Activated CD4-positive, alpha-beta T cell treated with anti-CD3 and anti-CD28 coated beads for 4 hours (primary cell): ENCODE measurements around the gene MRM2.

ENCODE experiments used
- DNase-seq, 2 donors: peaks; one replicate each; pipeline ENCODE4 v3.0.0-alpha.2; 2020

Gene MRM2

GRCh38 chr7:2245883-2246675, 4.1 kb upstream of the MRM2 start:
- DNase-seq, result no peak

DNA sequence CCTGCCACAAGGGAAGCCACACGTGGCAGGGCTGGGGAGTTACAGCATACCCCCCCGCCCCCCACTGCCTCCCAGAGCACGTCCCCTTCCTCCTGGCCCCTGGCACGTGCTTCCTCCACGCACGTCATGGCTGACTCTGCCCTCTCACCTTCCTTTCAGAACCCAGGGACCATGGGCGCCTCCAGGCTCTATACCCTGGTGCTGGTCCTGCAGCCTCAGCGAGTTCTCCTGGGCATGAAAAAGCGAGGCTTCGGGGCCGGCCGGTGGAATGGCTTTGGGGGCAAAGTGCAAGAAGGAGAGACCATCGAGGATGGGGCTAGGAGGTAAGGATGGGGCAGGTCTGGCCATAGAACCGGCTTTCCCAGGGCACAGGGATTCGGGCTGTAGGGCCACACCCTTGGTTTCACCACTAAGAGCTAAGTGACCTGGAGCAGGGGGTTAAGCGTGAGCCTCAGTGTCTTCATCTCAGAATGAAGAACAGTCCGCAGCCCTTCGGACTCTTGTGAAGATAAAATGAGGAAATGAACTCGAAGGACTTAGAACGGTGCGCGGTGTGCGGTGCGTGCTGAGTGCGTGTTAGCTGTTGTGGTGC, 2.5 kb upstream of the MRM2 start:
- DNase-seq, result no peak

DNA sequence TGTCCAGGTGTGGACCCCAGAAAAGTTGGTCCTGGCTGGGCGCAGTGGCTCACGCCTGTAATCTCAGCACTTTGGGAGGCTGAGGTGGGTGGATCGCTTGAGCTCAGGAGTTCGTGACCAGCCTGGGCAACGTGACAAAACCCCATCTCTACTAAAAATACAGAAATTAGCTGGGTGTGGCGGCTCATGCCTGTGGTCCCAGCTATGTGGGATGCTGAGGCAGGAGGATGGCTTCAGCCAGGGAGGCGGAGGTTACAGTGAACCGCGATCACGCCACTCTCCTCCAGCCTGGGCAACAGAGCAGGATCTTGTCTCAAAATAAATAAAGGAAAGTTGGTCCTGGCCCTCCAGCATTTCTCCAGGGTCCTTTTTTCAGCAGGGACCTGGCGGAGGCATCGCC, 1.5 kb upstream of the MRM2 start:
- DNase-seq, result no peak

GRCh38 chr7:2242541-2243429, 780 bp upstream of the MRM2 start:
- no peak for DNase-seq

DNA sequence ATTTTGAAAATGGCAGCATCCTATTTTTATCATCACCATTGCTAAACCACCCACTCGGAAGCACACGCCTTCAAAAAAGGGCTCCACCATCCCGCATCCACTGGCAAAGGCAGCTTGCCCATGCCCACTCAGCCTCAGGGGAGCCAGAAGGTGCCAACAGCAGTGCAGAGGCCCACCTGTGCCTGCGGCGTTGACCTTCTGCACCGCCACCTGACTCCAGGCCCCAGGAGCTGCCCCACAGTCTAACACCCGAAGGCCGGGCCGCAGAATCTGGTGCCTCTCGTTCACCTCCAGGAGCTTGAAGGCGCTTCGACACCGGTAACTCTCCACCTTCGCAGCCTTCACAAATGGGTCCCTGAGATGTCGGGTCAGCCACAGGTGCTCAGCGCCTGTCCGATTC, 2.8 kb downstream of the MRM2 start:
- no peak for DNase-seq

- no peak for DNase-seq
Measured at GRCh38 chr7:2237109-2237602, 4.8 kb downstream of the MRM2 start.

GRCh38 chr7:2233926-2234325, 8.1 kb downstream of the MRM2 start:
- DNase-seq, result no peak

DNA sequence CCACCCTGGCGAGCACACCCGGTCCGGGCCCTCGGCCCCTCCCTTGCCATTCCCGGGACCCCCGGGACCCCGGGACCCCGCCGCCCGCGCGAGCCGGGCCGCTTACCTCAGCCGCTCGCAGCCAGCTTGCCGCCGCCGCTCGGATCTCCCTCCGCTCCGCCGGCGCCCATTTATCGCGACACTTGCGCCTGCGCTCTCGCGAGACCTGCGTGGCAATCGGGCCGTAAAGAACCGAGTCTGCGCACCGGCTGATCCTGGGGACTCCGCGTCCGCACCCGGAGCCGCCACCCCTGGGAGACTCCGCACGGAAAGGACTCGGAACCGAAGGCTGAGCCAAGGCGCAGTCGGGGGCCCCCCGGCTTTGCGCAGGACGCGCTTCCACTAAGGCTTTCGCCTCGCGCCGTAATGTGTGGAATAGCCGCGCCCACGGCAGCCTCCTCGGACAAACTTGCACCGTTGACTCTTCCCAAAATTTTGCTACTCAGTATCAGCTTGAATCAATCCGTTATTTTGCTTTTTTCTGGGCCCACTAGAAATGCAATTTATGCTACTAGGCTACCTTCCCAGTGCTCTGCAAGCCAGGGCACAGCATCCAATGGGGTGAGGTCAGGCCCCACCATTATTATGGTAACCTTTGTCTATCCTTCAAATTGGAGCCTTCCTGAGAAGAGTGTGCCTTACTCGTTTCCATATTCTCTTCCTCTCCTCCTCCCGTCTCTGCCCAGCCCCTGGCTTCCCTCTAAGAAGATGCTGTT, 9.1 kb downstream of the MRM2 start, which contains the start of gene MAD1L1:
Gene MAD1L1 (minus strand): TSS at position 180 of the 755 bp plus-strand sequence. CDS start 2,812 bp downstream, outside the sequence.
- peak; percentile 84 to 86 for DNase-seq

GRCh38 chr7:2231992-2232765, 9.8 kb downstream of the MRM2 start:
- DNase-seq, result peak in 1 of 2 donors; percentile 20

DNA sequence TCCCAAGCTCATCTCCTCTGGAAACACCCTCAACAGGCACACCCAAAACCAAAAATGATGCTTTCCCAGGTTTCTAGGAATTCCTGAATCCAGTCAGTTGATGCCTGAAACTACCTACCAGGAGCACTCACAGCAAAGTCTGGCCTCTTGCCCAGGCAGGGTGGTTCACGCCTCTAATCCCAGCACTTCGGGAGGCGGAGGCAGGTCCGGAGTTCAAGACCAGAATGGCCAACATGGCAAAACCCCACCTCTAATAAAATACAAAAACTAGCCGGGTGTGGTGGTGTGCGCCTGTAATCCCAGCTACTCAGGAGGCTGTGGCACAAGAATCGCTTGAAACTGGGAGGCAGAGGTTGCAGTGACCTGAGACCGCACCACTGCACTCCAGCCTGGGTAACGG, 11.1 kb downstream of the MRM2 start:
- no peak for DNase-seq

DNA sequence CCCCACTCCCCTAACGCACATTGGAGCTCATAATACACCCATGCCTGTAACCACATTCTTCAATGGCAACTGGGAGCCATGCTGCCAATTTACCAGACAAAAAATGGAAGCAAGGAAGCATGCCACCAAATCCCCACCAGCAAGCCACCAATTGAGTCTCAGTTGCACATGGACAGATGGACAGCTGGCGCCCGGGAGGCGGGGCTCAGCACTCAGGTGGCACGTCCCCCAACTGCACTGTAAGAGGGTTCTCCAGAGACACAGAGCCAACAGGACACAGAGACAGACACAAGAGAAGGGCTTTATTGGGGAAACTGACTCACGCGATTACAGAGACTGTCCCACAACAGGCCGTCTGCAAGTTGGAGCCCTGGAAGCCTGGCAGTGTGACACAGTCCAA, 11.8 kb downstream of the MRM2 start:
- DNase-seq, result no peak

- no peak for DNase-seq
Measured at GRCh38 chr7:2229467-2229866, 12.5 kb downstream of the MRM2 start.

DNA sequence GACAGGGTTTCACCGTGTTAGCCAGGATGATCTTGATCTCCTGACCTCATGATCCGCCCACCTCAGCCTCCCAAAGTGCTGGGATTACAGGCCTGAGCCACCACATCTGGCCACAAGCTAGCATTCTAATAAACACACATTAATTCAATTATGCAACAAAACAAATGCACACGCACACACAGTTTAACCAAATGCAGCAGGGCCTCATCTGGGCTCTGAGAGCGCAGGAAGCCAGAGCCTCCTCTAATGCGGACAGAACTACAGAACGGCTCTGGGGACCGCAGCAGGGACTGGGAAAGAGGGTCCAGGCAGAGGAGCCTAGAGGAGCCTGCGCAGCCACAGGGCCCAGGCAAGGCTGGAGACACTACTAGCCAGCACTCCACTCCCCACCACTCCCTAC, 13.1 kb downstream of the MRM2 start:
- no peak for DNase-seq

GRCh38 chr7:2227699-2228098, 14.3 kb downstream of the MRM2 start:
- no peak for DNase-seq

GRCh38 chr7:2225830-2226229, 16.2 kb downstream of the MRM2 start:
- DNase-seq, result no peak

- DNase-seq, result no peak
Measured at GRCh38 chr7:2225336-2225735, 16.7 kb downstream of the MRM2 start.

DNA sequence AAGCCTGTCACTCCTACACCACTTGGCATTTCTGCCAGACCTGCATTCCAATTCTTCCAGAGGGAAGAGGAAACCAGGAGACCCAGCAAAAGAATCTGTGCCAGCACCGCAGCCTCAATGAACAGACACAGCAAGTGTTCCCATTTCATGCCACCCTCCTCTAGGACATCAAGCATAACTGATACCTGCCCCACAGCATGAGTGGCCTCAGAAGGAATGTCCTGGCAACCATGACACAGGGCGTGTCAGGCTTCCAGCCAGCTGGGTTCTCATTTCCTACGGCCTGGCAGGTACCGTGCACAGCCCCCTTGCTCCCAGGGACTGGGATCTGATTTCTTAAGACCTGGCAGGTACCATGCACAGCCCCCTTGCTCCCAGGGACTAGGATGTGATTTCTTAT, 17.1 kb downstream of the MRM2 start:
- no peak for DNase-seq

DNA sequence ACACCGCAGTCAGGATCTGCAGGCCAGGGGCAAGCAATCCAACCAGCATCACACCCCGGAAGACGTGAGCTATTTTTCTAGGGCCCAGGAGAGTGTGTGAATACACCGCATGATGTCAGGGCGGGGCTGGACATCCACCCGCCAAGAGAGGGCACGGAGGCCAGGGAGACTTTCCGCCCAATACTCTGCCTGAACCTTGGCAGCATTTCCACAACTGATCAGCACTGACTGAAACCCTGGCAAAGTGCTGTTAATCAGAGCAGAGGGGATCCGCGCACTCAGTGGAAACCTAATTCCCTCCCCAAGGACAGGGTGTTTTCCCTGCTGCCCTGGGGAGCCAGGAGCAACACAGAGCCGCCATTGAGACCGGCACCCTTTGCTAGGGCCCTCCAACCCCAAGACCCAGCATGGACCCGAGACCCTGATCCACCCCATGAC, 17.5 kb downstream of the MRM2 start:
- no peak for DNase-seq

DNA sequence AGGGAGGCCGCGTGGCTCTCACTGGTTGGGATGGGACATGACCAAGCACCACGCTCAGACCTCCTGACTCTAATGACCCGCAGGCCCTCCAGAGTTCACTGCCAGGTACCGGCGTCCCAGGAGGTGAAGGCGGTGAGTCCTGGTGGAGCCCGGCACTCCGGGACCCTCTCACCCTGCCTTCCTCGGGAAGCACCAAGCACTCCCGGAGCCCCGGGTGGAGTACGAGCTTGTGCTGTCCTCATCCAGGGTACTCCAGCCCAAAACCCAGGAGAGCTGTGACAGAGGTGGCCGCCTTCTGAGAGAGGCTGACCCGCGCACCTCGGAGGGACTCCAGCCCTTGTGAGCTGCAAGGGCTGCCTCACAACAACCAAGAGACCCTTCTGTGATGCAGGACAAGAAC, 18.7 kb downstream of the MRM2 start:
- no peak for DNase-seq

DNA sequence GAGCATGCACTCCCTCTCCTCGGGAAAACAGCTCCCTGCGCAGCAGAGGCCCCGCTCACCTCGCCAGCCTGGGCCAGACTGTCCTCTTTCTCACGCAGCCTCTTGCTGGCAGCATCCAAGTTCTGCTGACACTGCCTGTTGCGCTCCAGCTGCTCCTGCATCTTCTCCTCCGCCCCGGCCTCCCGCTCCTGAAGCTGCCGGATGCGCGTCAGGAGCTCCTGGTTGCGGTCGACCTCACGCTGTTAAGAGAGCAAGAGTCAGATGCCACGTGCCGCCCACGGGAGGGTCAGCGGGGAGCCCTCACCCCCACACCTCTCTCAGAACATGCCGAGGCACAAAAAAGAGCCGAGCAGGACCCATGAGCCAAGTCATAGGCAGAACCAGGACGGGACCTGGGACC, 19.5 kb downstream of the MRM2 start:
- DNase-seq, result no peak

GRCh38 chr7:2220954-2221353, 21.1 kb downstream of the MRM2 start:
- no peak for DNase-seq

DNA sequence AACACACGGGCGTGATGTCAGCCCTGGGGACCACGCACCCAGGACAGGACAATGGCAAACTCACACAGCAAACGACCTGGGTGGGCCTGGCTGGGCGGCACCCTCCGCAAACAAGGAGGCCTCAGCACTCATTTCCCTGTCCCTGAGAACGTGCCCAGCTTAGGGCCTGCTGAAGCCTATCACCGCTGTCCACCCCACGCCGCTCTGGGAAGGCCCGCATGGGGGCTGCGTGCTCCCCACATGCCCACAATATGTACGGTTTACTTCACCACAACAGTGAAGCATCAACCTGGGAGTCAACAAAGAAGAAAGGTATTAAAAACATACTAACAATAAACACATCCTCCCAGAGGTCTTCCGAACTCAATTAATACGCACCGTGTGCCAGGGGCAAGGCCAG, 21.5 kb downstream of the MRM2 start:
- no peak for DNase-seq
